HEK293T (cell line): ENCODE measurements around the gene MYEOV.

ENCODE experiments used
- CTCF ChIA-PET: fragments of 350-600 bp; formaldehyde crosslinking; extraction: SDS; loops from one replicate; lab custom pipeline; 2021; ENCODE audit warnings: antibody characterized with exemption, inconsistent platforms; lab: Yijun Ruan, JAX
- POLR2A ChIA-PET: fragments of 350-600 bp; formaldehyde crosslinking; extraction: SDS; loops from one replicate; lab custom pipeline; 2020; ENCODE audit warnings: antibody characterized with exemption, inconsistent platforms; lab: Yijun Ruan, JAX
- DNase-seq: peaks from one replicate; pipeline ENCODE4 v3.0.0; 2012; ENCODE audit warnings: mixed read lengths; ENCODE audit errors: extremely low spot score
- ARNT ChIP-seq: fragments of 450-650 bp; IDR thresholded peaks from 2 replicates; pipeline ENCODE4 v1.6.1; 2017; ENCODE audit warnings: mild to moderate bottlenecking
- BHLHE40 ChIP-seq: fragments of 450-650 bp; IDR thresholded peaks from 2 replicates; pipeline ENCODE4 v1.6.1; 2016; ENCODE audit warnings: mild to moderate bottlenecking, moderate library complexity, borderline replicate concordance
- CTBP1 ChIP-seq: fragments of 450-650 bp; IDR thresholded peaks from 2 replicates; pipeline ENCODE4 v1.6.1; 2016; ENCODE audit warnings: borderline replicate concordance
- ELF4 ChIP-seq: fragments of 450-650 bp; IDR thresholded peaks from 2 replicates; pipeline ENCODE4 v1.6.1; 2017; ENCODE audit warnings: antibody characterized with exemption
- FOXA1 ChIP-seq: fragments of 450-650 bp; IDR thresholded peaks from 2 replicates; pipeline ENCODE4 v1.6.1; 2016; ENCODE audit warnings: mild to moderate bottlenecking
- FOXK2 ChIP-seq: fragments of 450-650 bp; IDR thresholded peaks from 2 replicates; pipeline ENCODE4 v1.6.1; 2016; ENCODE audit warnings: mild to moderate bottlenecking
- FOXM1 ChIP-seq: fragments of 450-650 bp; IDR thresholded peaks from 2 replicates; pipeline ENCODE4 v1.6.1; 2017; ENCODE audit warnings: mild to moderate bottlenecking, borderline replicate concordance
- HDGF ChIP-seq: fragments of 450-650 bp; IDR thresholded peaks from 2 replicates; pipeline ENCODE4 v1.6.1; 2017; ENCODE audit warnings: antibody characterized with exemption, borderline replicate concordance
- L3MBTL2 ChIP-seq: fragments of 450-650 bp; conservative IDR thresholded peaks from 2 replicates; pipeline ENCODE4 v1.6.1; 2016; ENCODE audit warnings: mild to moderate bottlenecking
- LEF1 ChIP-seq: fragments of 450-650 bp; IDR thresholded peaks from 2 replicates; pipeline ENCODE4 v1.6.1; 2017; ENCODE audit warnings: mild to moderate bottlenecking, borderline replicate concordance
- NFRKB ChIP-seq: fragments of 450-650 bp; IDR thresholded peaks from 2 replicates; pipeline ENCODE4 v1.6.1; 2016; ENCODE audit warnings: mild to moderate bottlenecking, moderate library complexity
- PKNOX1 ChIP-seq: fragments of 450-650 bp; IDR thresholded peaks from 2 replicates; pipeline ENCODE4 v1.6.1; 2016
- SP1 ChIP-seq: fragments of 450-650 bp; IDR thresholded peaks from 2 replicates; pipeline ENCODE4 v1.6.1; 2017
- SUZ12 ChIP-seq: fragments of 450-650 bp; IDR thresholded peaks from 2 replicates; pipeline ENCODE4 v1.6.1; 2016; ENCODE audit warnings: mild to moderate bottlenecking
- TARDBP ChIP-seq: fragments of 450-650 bp; IDR thresholded peaks from 2 replicates; pipeline ENCODE4 v1.6.1; 2016
- ZNF384 ChIP-seq: fragments of 450-650 bp; IDR thresholded peaks from 2 replicates; pipeline ENCODE4 v1.6.1; 2016

Gene MYEOV

GRCh38 chr11:69257838-69258658 is 35.9 kb upstream of the MYEOV start:
- POLR2A ChIA-PET: no interaction called here

GRCh38 chr11:69259096-69259495 is 34.9 kb upstream of the MYEOV start:
- POLR2A ChIA-PET: no interaction called here
- no peak for DNase-seq
- CTCF ChIA-PET: interaction anchor here (0.5 kb wide), 1 partner anchor 12 kb away, joined by 3 read pairs; no protein-coding TSS in a partner anchor
- no peak for TF ChIP-seq FOXA1

More at GRCh38 chr11:69257838-69258658, 35.9 kb upstream of the MYEOV start:
- CTCF ChIA-PET: no interaction called here
- no peak for TF ChIP-seq FOXA1
- no peak for TF ChIP-seq L3MBTL2
- no peak for TF ChIP-seq HDGF
- TF ChIP-seq LEF1: no peak
- no peak for TF ChIP-seq TARDBP
- no peak for TF ChIP-seq FOXK2
- TF ChIP-seq PKNOX1: no peak
- TF ChIP-seq BHLHE40: no peak
- no peak for DNase-seq

DNA sequence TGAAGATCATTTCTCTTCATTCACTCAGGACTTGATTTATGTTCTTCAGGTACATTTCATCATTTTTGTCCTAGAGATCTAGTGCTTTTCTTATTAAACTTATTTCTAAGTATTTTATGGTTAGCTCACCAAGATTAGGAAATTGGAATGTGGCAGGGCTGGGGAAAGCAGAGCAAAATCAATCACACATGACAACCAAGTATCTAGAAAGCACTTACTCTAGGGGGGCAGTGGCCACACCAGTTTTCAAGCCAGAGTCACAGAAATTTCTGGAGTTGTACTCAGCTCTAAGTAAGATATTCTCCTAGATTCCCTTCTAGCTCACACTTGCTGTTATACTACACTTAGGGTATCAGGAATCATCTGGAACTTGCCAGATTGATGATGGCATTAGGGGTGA is 33.3 kb upstream of the MYEOV start:
- CTCF ChIA-PET: no interaction called here
- no peak for DNase-seq
- TF ChIP-seq LEF1 (no peak), SP1 (no peak), TARDBP (no peak), NFRKB (no peak), ELF4 (no peak), SUZ12 (no peak)
- POLR2A ChIA-PET: no interaction called here

- ChIA-PET CTCF (no interaction called here), POLR2A (no interaction called here)
- DNase-seq: no peak
- TF ChIP-seq FOXK2 (no peak), BHLHE40 (no peak), SUZ12 (no peak), SP1 (no peak), ZNF384 (no peak), CTBP1 (no peak)
Measured at GRCh38 chr11:69261116-69261515, 32.8 kb upstream of the MYEOV start.

DNA sequence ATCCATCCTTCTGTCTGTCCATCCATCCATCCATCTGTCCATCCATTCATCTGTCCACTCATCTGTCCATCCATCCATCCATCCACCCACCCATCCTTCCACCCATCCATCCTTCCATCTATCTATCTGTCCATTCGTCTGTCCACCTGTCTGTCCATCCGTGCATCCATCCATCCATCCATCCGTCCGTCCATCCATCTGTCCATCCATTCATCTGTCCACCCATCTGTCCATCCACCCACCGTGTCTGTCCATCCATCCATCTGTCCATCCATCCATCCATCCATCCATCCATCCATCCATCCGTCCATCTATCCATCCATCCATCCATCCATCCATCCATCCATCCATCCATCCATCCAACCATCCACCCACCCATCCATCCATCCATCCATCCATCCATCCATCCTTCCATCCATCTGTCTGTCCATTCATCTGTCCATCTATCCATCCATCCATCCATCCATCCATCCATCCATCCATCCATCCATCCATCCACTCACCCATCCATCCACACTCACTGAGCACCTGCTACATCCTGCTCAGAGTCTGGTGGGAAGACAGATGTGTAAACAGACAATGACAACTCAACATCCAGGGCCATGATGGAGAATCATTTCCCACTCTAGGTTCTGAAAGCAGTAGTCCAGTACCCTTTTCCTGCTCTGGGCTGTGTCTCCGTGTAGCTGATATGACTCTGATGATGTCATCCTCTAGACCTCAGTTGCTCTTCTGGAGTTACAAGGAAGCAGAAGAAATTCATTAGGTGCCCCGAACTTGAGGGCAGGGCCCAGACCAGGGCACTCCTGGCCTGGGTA is 30.8 kb upstream of the MYEOV start:
- TF ChIP-seq FOXK2 (no peak), BHLHE40 (no peak), SP1 (no peak), NFRKB (no peak), CTBP1 (no peak), LEF1 (no peak), PKNOX1 (no peak), ELF4 (no peak), L3MBTL2 (no peak), TARDBP (no peak), ZNF384 (no peak), ARNT (no peak), SUZ12 (no peak), HDGF (no peak), FOXA1 (no peak), FOXM1 (no peak)
- POLR2A ChIA-PET: no interaction called here
- CTCF ChIA-PET: no interaction called here
- no peak for DNase-seq

GRCh38 chr11:69263736-69264052 is 30.3 kb upstream of the MYEOV start:
- ChIA-PET POLR2A (no interaction called here), CTCF (no interaction called here)
- DNase-seq: no peak
- no peak for TF ChIP-seq SUZ12
- no peak for TF ChIP-seq HDGF
- TF ChIP-seq ELF4: no peak
- TF ChIP-seq FOXA1: no peak
- TF ChIP-seq PKNOX1: no peak

DNA sequence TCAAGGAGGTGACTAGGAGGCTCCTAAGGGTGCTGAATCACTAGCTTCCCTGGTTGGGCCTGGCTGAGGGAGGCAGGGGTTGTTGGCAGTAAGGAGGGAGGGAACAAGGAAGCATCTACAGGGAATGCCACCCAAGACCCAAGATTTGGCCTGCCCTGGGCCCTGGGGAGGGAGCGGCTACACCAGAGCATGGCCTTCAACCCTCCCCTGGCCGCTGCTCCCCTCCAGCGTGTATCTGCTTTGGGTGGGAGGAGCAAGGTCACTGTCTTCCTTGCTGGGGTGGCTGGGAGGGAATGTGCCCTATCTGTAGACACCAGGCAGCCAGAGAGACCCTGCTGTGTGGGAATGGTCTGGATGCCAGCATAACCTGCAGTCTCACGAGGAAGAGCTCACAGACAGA is 29.5 kb upstream of the MYEOV start:
- TF ChIP-seq ZNF384 (no peak), LEF1 (no peak), SP1 (no peak), HDGF (no peak), FOXA1 (no peak)
- ChIA-PET POLR2A (no interaction called here), CTCF (no interaction called here)
- no peak for DNase-seq
